GM06990 (cell line): ENCODE measurements around the gene TATDN2.

Experiments
- DNase-seq: peaks from one replicate; pipeline ENCODE4 v3.0.0-alpha.2; 2011; ENCODE audit not compliant: insufficient read length; ENCODE audit errors: extremely low read depth
- H3K27me3 ChIP-seq: replicated peaks from 2 replicates; pipeline ENCODE4 v1.6.0; 2011; ENCODE audit warnings: low read length; ENCODE audit not compliant: control insufficient read depth, insufficient read depth
- H3K36me3 ChIP-seq: 2 replicates; pipeline ENCODE4 v1.5.1; 2011; ENCODE audit warnings: low read length; ENCODE audit not compliant: control insufficient read depth, insufficient read depth
- H3K4me3 ChIP-seq: replicated peaks from 2 replicates; pipeline ENCODE4 v1.5.1; 2011; ENCODE audit warnings: low read depth, mild to moderate bottlenecking, control low read depth, low read length
- CTCF ChIP-seq: IDR thresholded peaks from 2 replicates; pipeline ENCODE4 v1.5.1; 2011; ENCODE audit warnings: low read length, control low read depth, mild to moderate bottlenecking, inconsistent platforms; ENCODE audit not compliant: insufficient read depth, poor library complexity, severe bottlenecking

The TATDN2 gene

GRCh38 chr3:10299679-10300078 is 51.4 kb downstream of the TATDN2 start:
- Histone ChIP-seq H3K27me3 (no peaks in the 10 kb centered on the region), H3K36me3 (peaks cover 42% of the 10 kb centered on the region), H3K4me3 (no peak overlapping the region)
- no peak for TF ChIP-seq CTCF
- DNase-seq: no peak

DNA sequence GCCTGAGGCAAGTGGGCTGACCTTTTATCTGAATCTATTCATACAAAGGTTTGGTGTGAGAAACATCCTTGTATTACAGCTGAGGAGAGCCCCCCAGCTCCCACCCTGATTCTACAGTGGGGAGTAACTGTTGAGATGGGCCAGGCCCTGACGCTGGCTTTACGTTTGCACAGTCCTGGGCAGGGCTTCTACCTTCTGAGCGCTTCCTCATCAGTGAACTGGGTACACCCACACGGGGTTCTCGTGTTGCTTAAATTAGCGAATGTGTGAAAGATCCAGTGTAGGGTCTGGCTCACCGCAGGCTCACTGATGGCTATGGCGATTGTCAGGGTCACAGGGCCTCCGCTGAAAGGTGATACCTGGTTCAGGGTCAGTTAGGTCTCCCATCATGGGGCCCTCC is 51.8 kb downstream of the TATDN2 start:
- Histone ChIP-seq H3K36me3 (peaks cover 45% of the 10 kb centered on the region), H3K4me3 (no peak overlapping the region), H3K27me3 (no peaks in the 10 kb centered on the region)
- no peak for TF ChIP-seq CTCF
- no peak for DNase-seq

- no peak for DNase-seq
- Histone ChIP-seq H3K36me3 (peaks cover 52% of the 10 kb centered on the region), H3K27me3 (no peaks in the 10 kb centered on the region), H3K4me3 (no peak overlapping the region)
- TF ChIP-seq CTCF: no peak
Observed at GRCh38 chr3:10303105-10303504, 54.8 kb downstream of the TATDN2 start.

DNA sequence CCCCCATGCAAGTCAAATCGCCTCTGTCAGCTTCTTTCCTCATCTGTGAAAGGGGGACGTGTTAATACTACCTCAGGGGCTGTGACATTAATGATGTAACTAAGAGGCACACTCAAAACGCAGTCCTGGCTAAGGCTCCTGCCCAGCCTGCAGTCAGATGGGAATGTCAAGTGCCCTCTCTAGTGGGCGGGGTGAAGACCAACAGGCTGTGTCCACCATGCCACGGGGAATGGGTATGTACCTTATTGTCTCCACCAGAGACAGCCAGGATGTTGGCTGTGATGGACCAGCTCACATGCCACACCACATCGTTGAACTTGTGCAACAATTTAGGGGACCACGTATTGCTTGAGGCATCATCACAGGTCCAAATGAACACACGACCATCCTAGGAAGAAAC is 55.5 kb downstream of the TATDN2 start:
- no peaks in the 10 kb centered on the region for H3K27me3 ChIP-seq
- TF ChIP-seq CTCF: no peak
- no peak for DNase-seq
- H3K36me3 ChIP-seq: peaks cover 52% of the 10 kb centered on the region
- H3K4me3 ChIP-seq: no peak overlapping the region

GRCh38 chr3:10304905-10305304 is 56.6 kb downstream of the TATDN2 start:
- H3K36me3 ChIP-seq: peaks cover 46% of the 10 kb centered on the region
- DNase-seq: no peak
- H3K27me3 ChIP-seq: no peaks in the 10 kb centered on the region
- TF ChIP-seq CTCF: no peak
- no peak overlapping the region for H3K4me3 ChIP-seq

DNA sequence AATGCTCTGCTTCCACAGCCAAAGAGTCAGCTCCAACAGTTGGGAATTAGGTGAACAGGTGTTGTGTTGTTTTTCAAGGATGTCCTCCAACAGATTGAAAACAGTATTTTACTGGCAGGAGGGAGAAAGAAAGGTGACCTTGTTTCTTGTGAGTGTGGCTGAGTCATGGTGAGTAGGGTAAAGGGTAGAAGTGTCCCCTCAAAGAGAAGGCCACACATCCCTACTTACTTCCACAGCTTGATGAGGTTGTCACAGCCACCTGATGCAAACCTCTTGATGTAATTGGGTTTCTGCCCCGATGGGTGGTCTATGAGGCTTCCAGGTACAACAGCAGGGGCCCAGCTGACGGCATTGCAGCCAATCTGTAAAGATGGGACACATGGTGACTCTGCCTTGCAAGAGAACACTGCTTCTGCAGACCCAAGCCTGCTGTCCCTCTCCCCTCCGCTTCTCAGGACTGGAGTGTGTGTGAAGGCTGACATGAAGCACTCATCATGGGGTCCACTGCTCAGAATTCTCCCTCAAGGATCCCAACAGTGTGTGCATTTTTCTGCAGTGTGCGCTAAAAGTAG is 57.2 kb downstream of the TATDN2 start:
- no peak for TF ChIP-seq CTCF
- Histone ChIP-seq H3K36me3 (peaks cover 42% of the 10 kb centered on the region), H3K27me3 (no peaks in the 10 kb centered on the region), H3K4me3 (no peak overlapping the region)
- DNase-seq: no peak
